GM19238 (cell line): ENCODE data around the gene FGF12.

ENCODE experiments used
- DNase-seq: peaks from one replicate; pipeline ENCODE4 v3.0.0; 2011; ENCODE audit warnings: low spot score; ENCODE audit not compliant: insufficient read length

FGF12 gene

GRCh38 chr3:192194085-192194484 is 533.3 kb downstream of the FGF12 start:
- no peak for DNase-seq

- peak; percentile 17 for DNase-seq
Observed at GRCh38 chr3:192188218-192188835, 539.0 kb downstream of the FGF12 start.

GRCh38 chr3:192187485-192188051 is 539.8 kb downstream of the FGF12 start:
- no peak for DNase-seq

- no peak for DNase-seq
Observed at GRCh38 chr3:192186498-192186897, 540.8 kb downstream of the FGF12 start.

GRCh38 chr3:192186045-192186444 is 541.3 kb downstream of the FGF12 start:
- DNase-seq: no peak

- DNase-seq: no peak
Observed at GRCh38 chr3:192183109-192183508, 544.2 kb downstream of the FGF12 start.

GRCh38 chr3:192181151-192181550 is 546.2 kb downstream of the FGF12 start:
- no peak for DNase-seq

- DNase-seq: no peak
Observed at GRCh38 chr3:192177383-192177782, 550.0 kb downstream of the FGF12 start.

GRCh38 chr3:192174283-192174682 is 553.1 kb downstream of the FGF12 start:
- DNase-seq: no peak

GRCh38 chr3:192171213-192171612 is 556.1 kb downstream of the FGF12 start:
- no peak for DNase-seq

GRCh38 chr3:192170659-192171058 is 556.7 kb downstream of the FGF12 start:
- no peak for DNase-seq

- DNase-seq: no peak
Observed at GRCh38 chr3:192170031-192170430, 557.3 kb downstream of the FGF12 start.

GRCh38 chr3:192169332-192169915 is 557.9 kb downstream of the FGF12 start:
- no peak for DNase-seq

GRCh38 chr3:192168202-192168601 is 559.1 kb downstream of the FGF12 start:
- DNase-seq: no peak

- no peak for DNase-seq
Observed at GRCh38 chr3:192165552-192165951, 561.8 kb downstream of the FGF12 start.

- DNase-seq: no peak
Observed at GRCh38 chr3:192161661-192162060, 565.7 kb downstream of the FGF12 start.

GRCh38 chr3:192156382-192156781 is 571.0 kb downstream of the FGF12 start:
- no peak for DNase-seq

- no peak for DNase-seq
Observed at GRCh38 chr3:192155194-192155593, 572.1 kb downstream of the FGF12 start.

GRCh38 chr3:192133271-192133670 is 594.1 kb downstream of the FGF12 start:
- DNase-seq: no peak

GRCh38 chr3:192130534-192131132 is 596.7 kb downstream of the FGF12 start:
- peak; percentile 3 for DNase-seq

- no peak for DNase-seq
Observed at GRCh38 chr3:192129586-192129985, 597.8 kb downstream of the FGF12 start.

- no peak for DNase-seq
Observed at GRCh38 chr3:192128922-192129321, 598.4 kb downstream of the FGF12 start.

GRCh38 chr3:192128060-192128459 is 599.3 kb downstream of the FGF12 start:
- no peak for DNase-seq
